Natural killer cell (primary cell): Measurements from ENCODE around the gene UNC50. TPM values are rescaled to one million over a fixed set of nuclear protein-coding genes. Genes with fewer than 3 reads are reported as not detected.

Experiments
- ATAC-seq, 3 donors: fragments of 150-1000 bp in 2 of 3; fragments of 200-7000 bp in 1 of 3; cut with Tn5 transposase; 1 replicate in 1 of 3; 2 replicates in 2 of 3; pipeline ENCODE4 v1.10.0; 2021; ENCODE audit warnings: mild to moderate bottlenecking in 2 of 3, moderate library complexity in 2 of 3
- DNase-seq, 2 donors: peaks; one replicate each; pipeline versions ENCODE4 v3.0.0 to v3.0.0-alpha.2; 2013 to 2021; ENCODE audit warnings: mixed read lengths in 1 of 2
- H3K27ac ChIP-seq: one replicate; pipeline ENCODE4 v1.5.1; 2013; ENCODE audit warnings: mild to moderate bottlenecking, low read length
- H3K27me3 ChIP-seq: one replicate; pipeline ENCODE4 v1.6.1; 2013; ENCODE audit warnings: low read length; ENCODE audit not compliant: control insufficient read depth, insufficient read depth
- H3K36me3 ChIP-seq: one replicate; pipeline ENCODE4 v1.6.1; 2013; ENCODE audit warnings: low read length; ENCODE audit not compliant: control insufficient read depth, insufficient read depth
- H3K4me1 ChIP-seq: one replicate; pipeline ENCODE4 v1.6.1; 2013; ENCODE audit warnings: low read length; ENCODE audit not compliant: control insufficient read depth, insufficient read depth
- H3K4me3 ChIP-seq: one replicate; pipeline ENCODE4 v1.5.1; 2013; ENCODE audit warnings: low read length
- H3K9me3 ChIP-seq: one replicate; pipeline ENCODE4 v1.6.1; 2013; ENCODE audit warnings: low read length; ENCODE audit not compliant: control insufficient read depth, insufficient read depth
- H3K27ac Mint-ChIP-seq, 2 donors: one replicate each; pipeline ENCODE4 v1.8.0; 2022; ENCODE audit warnings: mild to moderate bottlenecking in 2 of 2, mixed read lengths in 2 of 2, moderate library complexity in 1 of 2
- H3K27me3 Mint-ChIP-seq, 2 donors: one replicate each; pipeline ENCODE4 v1.8.0; 2022; ENCODE audit warnings: low read depth in 2 of 2, mixed read lengths in 2 of 2
- H3K36me3 Mint-ChIP-seq: one replicate; pipeline ENCODE4 v1.8.0; 2022; ENCODE audit warnings: mixed read lengths
- H3K4me1 Mint-ChIP-seq, 2 donors: one replicate each; pipeline ENCODE4 v1.8.0; 2022; ENCODE audit warnings: mixed read lengths in 2 of 2
- H3K4me3 Mint-ChIP-seq: one replicate; pipeline ENCODE4 v1.8.0; 2022; ENCODE audit warnings: mild to moderate bottlenecking, moderate library complexity, mixed read lengths
- H3K9me3 Mint-ChIP-seq, 2 donors: one replicate each; pipeline ENCODE4 v1.8.0; 2022; ENCODE audit warnings: mixed read lengths in 2 of 2
- CTCF ChIP-seq: fragments of 200-600 bp; IDR thresholded peaks from one replicate; pipeline ENCODE4 v1.8.0; 2022; ENCODE audit warnings: antibody characterized with exemption
- WGBS: methylation state at CpG from one replicate; pipeline ENCODE4 v1.1.7; 2013; ENCODE audit warnings: missing lambda C conversion rate; ENCODE audit not compliant: insufficient coverage; 5-methylcytosine and 5-hydroxymethylcytosine counted together
- intact Hi-C: fragments of 100-400 bp; cut with micrococcal nuclease; formaldehyde crosslinking; loops from one replicate; pipeline ENCODE4 v1.14.2; 2022
- total RNA-seq, 4 donors: library from RNA; stranded (reverse); fragments of 120-200 nt in 1 of 4; gene quantifications; one replicate each; pipeline versions ENCODE4 v1.2.3 to v1.2.4, GENCODE V29; 2013 to 2022

Gene UNC50
- total RNA-seq, 3 donors from 2014 or later (not counting 1 experiment from before 2014, with no cell fraction given), result 30.8 to 40.5 (median 32.1) TPM

GRCh38 chr2:98563394-98563793 lies 45.0 kb upstream of the UNC50 start:
- Mint-ChIP-seq H3K9me3 (no peaks in the 10 kb centered on the region), H3K27me3 (no peaks in the 10 kb centered on the region), H3K4me3 (no peak overlapping the region), H3K4me1 (peaks cover 28 to 36% of the 10 kb centered on the region in 2 donors), H3K36me3 (peaks cover 13% of the 10 kb centered on the region), H3K27ac (peak overlapping the region in 1 of 2 donors; percentile 4)
- TF ChIP-seq CTCF, result no peak
- intact Hi-C loops, result no loop called here
- no peak for ATAC-seq
- no peak overlapping the region for H3K4me3 ChIP-seq
- H3K27me3 ChIP-seq, result no peaks in the 10 kb centered on the region
- H3K4me1 ChIP-seq, result peaks cover 20% of the 10 kb centered on the region
- H3K27ac ChIP-seq, result no peak overlapping the region
- H3K36me3 ChIP-seq, result peaks cover 85% of the 10 kb centered on the region
- no peak for DNase-seq
- WGBS, result 98% methylated on average over 13 of the region's 13 CpGs
- no peaks in the 10 kb centered on the region for H3K9me3 ChIP-seq

- H3K4me3 ChIP-seq, result no peak overlapping the region
- peaks cover 85% of the 10 kb centered on the region for H3K36me3 ChIP-seq
- H3K27me3 Mint-ChIP-seq, result no peaks in the 10 kb centered on the region
- no peak overlapping the region for H3K4me3 Mint-ChIP-seq
- no peaks in the 10 kb centered on the region for H3K9me3 ChIP-seq
- DNase-seq (no peak), ATAC-seq (no peak)
- no peak for TF ChIP-seq CTCF
- peaks cover 10% of the 10 kb centered on the region for H3K4me1 ChIP-seq
- intact Hi-C loops, result no loop called here
- no peak overlapping the region for H3K27ac Mint-ChIP-seq
- H3K36me3 Mint-ChIP-seq, result peaks cover 13% of the 10 kb centered on the region
- peaks cover 15 to 27% of the 10 kb centered on the region in 2 donors for H3K4me1 Mint-ChIP-seq
- H3K27me3 ChIP-seq, result no peaks in the 10 kb centered on the region
- no peak overlapping the region for H3K27ac ChIP-seq
- WGBS, result 91% methylated on average over 16 of the region's 17 CpGs
- H3K9me3 Mint-ChIP-seq, result no peaks in the 10 kb centered on the region
Observed at GRCh38 chr2:98564541-98565132, 43.8 kb upstream of the UNC50 start.

- no peak overlapping the region for H3K4me3 ChIP-seq
- 97% methylated on average over 7 of the region's 9 CpGs for WGBS
- Mint-ChIP-seq H3K27ac (no peak overlapping the region), H3K4me1 (peaks cover 8 to 27% of the 10 kb centered on the region in 2 donors), H3K27me3 (no peaks in the 10 kb centered on the region), H3K36me3 (peaks cover 13% of the 10 kb centered on the region), H3K4me3 (no peak overlapping the region), H3K9me3 (no peaks in the 10 kb centered on the region)
- DNase-seq (no peak), ATAC-seq (no peak)
- H3K4me1 ChIP-seq, result peaks cover 3% of the 10 kb centered on the region
- H3K27ac ChIP-seq, result no peak overlapping the region
- H3K36me3 ChIP-seq, result peaks cover 88% of the 10 kb centered on the region
- intact Hi-C loops, result no loop called here
- no peak for TF ChIP-seq CTCF
- H3K27me3 ChIP-seq, result no peaks in the 10 kb centered on the region
- H3K9me3 ChIP-seq, result no peaks in the 10 kb centered on the region
Observed at GRCh38 chr2:98565286-98565860, 43.0 kb upstream of the UNC50 start.

GRCh38 chr2:98565941-98566340 lies 42.4 kb upstream of the UNC50 start:
- Mint-ChIP-seq H3K4me3 (no peak overlapping the region), H3K36me3 (peaks cover 13% of the 10 kb centered on the region), H3K27me3 (no peaks in the 10 kb centered on the region), H3K27ac (peak overlapping the region; percentile 65 to 80), H3K9me3 (no peaks in the 10 kb centered on the region), H3K4me1 (peaks cover 5 to 25% of the 10 kb centered on the region in 2 donors)
- H3K9me3 ChIP-seq, result no peaks in the 10 kb centered on the region
- H3K4me3 ChIP-seq, result no peak overlapping the region
- ATAC-seq (no peak), DNase-seq (no peak)
- peaks cover 88% of the 10 kb centered on the region for H3K36me3 ChIP-seq
- no peaks in the 10 kb centered on the region for H3K4me1 ChIP-seq
- H3K27me3 ChIP-seq, result no peaks in the 10 kb centered on the region
- H3K27ac ChIP-seq, result no peak overlapping the region
- 98% methylated on average over 19 of the region's 19 CpGs for WGBS
- intact Hi-C loops, result no loop called here
- no peak for TF ChIP-seq CTCF
